Measurements from ENCODE around the gene SLX1A. TPM values are rescaled to one million over a fixed set of nuclear protein-coding genes. Genes with fewer than 3 reads are reported as not detected.
"Not testable (repeated sequence)": the region's sequence is repeated elsewhere in the genome, so short reads cannot be mapped to it uniquely, and the experiment has no call there.

SLX1A gene
- total RNA-seq, 4 donors from 2014 or later, result 26.2 to 73.3 (median 63.7) TPM

- no peak for DNase-seq
- WGBS, 2 donors, result 86% methylated on average over 3 of the region's 3 CpGs
- Histone ChIP-seq H3K36me3 (no peaks in the 10 kb centered on the region), H3K4me1 (no peaks in the 10 kb centered on the region), H3K4me3 (replicated peaks in 1 of 3) (no peak overlapping the region), H3K9me3 (no peaks in the 10 kb centered on the region), H3K27ac (no peak overlapping the region), H3K27me3 (no peaks in the 10 kb centered on the region)
- intact Hi-C loops (cut with DNase I), result no loop called here
- TF ChIP-seq POLR2A (IDR thresholded peaks at IDR 0.05), result no peak
These were observed 30.1 kb upstream of the SLX1A start for GRCh38 chr16:30163538-30163937.

- no peak for DNase-seq
- Histone ChIP-seq H3K4me3 (replicated peaks in 1 of 3) (no peak overlapping the region), H3K36me3 (no peaks in the 10 kb centered on the region), H3K9me3 (no peaks in the 10 kb centered on the region), H3K27me3 (no peaks in the 10 kb centered on the region), H3K27ac (no peak overlapping the region), H3K4me1 (no peaks in the 10 kb centered on the region)
- intact Hi-C loops (cut with DNase I), result no loop called here
- 85 to 90% methylated on average over 11 of the region's 11 CpGs for WGBS, 2 donors
- TF ChIP-seq CTCF (IDR thresholded peaks at IDR 0.05) (no peak), POLR2A (IDR thresholded peaks at IDR 0.05) (no peak)
These were observed 27.3 kb upstream of the SLX1A start for GRCh38 chr16:30166202-30166902.

- H3K9me3 ChIP-seq; DNase-seq; H3K4me3 ChIP-seq (replicated peaks in 1 of 3); H3K27me3 ChIP-seq; H3K36me3 ChIP-seq; H3K27ac ChIP-seq; H3K4me1 ChIP-seq; intact Hi-C loops (cut with DNase I): not testable (repeated sequence)
- WGBS, 2 donors, result 73% methylated on average over 7 of the region's 29 CpGs; no CpG with 5 or more reads in 1 of the 2 donors
These were observed 24.9 kb upstream of the SLX1A start for GRCh38 chr16:30168746-30169145.

DNA sequence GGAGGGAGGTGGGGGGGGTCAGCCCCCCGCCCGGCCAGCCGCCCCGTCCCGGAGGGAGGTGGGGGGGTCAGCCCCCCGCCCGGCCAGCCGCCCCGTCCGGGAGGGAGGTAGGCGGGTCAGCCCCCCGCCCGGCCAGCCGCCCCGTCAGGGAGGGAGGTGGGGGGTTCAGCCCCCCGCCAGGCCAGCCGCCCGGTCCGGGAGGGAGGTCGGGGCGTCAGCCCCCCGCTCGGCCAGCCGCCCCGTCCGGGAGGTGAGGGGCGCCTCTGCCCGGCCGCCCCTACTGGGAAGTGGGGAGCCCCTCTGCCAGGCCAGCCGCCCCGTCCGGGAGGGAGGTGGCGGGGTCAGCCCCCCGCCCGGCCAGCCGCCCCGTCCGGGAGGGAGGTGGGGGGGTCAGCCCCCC lies 24.3 kb upstream of the SLX1A start:
- intact Hi-C loops (cut with DNase I); H3K9me3 ChIP-seq; H3K36me3 ChIP-seq; H3K4me1 ChIP-seq; H3K27me3 ChIP-seq; H3K4me3 ChIP-seq (replicated peaks in 1 of 3); DNase-seq; H3K27ac ChIP-seq: not testable (repeated sequence)
- WGBS, 2 donors, result no CpG with 5 or more reads among the region's 38 CpGs

- DNase-seq; H3K27me3 ChIP-seq; H3K4me1 ChIP-seq; intact Hi-C loops (cut with DNase I); H3K27ac ChIP-seq; H3K4me3 ChIP-seq (replicated peaks in 1 of 3); H3K9me3 ChIP-seq; H3K36me3 ChIP-seq: not testable (repeated sequence)
- 87% methylated on average over 9 of the region's 31 CpGs; no CpG with 5 or more reads in 1 of the 2 donors for WGBS, 2 donors
These were observed 23.5 kb upstream of the SLX1A start for GRCh38 chr16:30170145-30170544.

GRCh38 chr16:30173054-30173453 lies 20.6 kb upstream of the SLX1A start:
- Histone ChIP-seq H3K4me1 (no peaks in the 10 kb centered on the region), H3K9me3 (no peaks in the 10 kb centered on the region), H3K4me3 (replicated peaks in 1 of 3) (no peak overlapping the region), H3K36me3 (no peaks in the 10 kb centered on the region), H3K27me3 (no peaks in the 10 kb centered on the region), H3K27ac (no peak overlapping the region)
- TF ChIP-seq POLR2A (IDR thresholded peaks at IDR 0.05), result no peak
- TF ChIP-seq CTCF (IDR thresholded peaks at IDR 0.05), result no peak
- 89 to 91% methylated on average over 7 of the region's 7 CpGs for WGBS, 2 donors
- DNase-seq, result no peak
- intact Hi-C loops (cut with DNase I), result no loop called here

DNA sequence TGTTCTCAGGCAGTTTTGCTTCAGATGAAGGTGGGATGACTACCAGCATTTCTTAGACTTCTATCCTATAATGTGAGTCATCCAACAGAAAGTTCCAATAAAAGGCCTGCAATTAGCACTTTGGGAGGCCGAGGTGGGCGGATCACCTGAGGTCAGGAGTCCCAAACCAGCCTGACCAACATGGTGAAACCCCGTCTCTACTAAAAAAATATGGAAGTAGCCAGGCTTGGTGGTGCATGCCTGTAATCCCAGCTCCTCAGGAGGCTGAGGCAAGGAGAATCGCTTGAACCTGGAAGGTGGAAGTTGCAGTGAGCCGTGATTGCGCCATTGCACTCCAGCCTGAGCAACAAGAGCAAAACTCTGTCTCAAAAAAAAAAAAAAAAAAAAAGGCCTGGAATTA lies 16.8 kb upstream of the SLX1A start:
- intact Hi-C loops (cut with DNase I); H3K27ac ChIP-seq; H3K9me3 ChIP-seq; DNase-seq; H3K4me1 ChIP-seq; H3K27me3 ChIP-seq; H3K36me3 ChIP-seq; H3K4me3 ChIP-seq (replicated peaks in 1 of 3): not testable (repeated sequence)
- WGBS, 2 donors, result 82 to 88% methylated on average over 6 of the region's 6 CpGs

Data from thyroid gland (tissue), 4 donors.